HG02610 (cell line): ENCODE results near the gene CCR3.
"Not testable (repeated sequence)": the region's sequence is repeated elsewhere in the genome, so short reads cannot be mapped to it uniquely, and the experiment has no call there.

Source experiments
- ATAC-seq: cut with Tn5 transposase; IDR thresholded peaks from one replicate; pipeline ENCODE4 v1.9.1; 2021; ENCODE audit warnings: mild to moderate bottlenecking, moderate library complexity; ENCODE audit not compliant: unreplicated experiment

The CCR3 gene

GRCh38 chr3:46242120-46242519 lies at the start of gene CCR3:
CCR3 (plus strand) TSS chr3:46242460; CDS start chr3:46265159, 22,699 bp downstream.
- no peak for ATAC-seq

GRCh38 chr3:46192939-46193338 lies 49.3 kb upstream of the CCR3 start:
- no peak for ATAC-seq

- ATAC-seq = no peak
Observed at GRCh38 chr3:46193436-46193835, 48.8 kb upstream of the CCR3 start.

- no peak for ATAC-seq
Observed at GRCh38 chr3:46194868-46195553, 47.2 kb upstream of the CCR3 start.

GRCh38 chr3:46196261-46196957 lies 45.9 kb upstream of the CCR3 start:
- no peak for ATAC-seq

GRCh38 chr3:46200211-46200610 lies 42.0 kb upstream of the CCR3 start:
- ATAC-seq = no peak

GRCh38 chr3:46200790-46201189 lies 41.5 kb upstream of the CCR3 start:
- no peak for ATAC-seq

GRCh38 chr3:46202535-46202934 lies 39.7 kb upstream of the CCR3 start:
- ATAC-seq = no peak

- ATAC-seq = no peak
Observed at GRCh38 chr3:46203681-46204080, 38.6 kb upstream of the CCR3 start.

GRCh38 chr3:46205286-46205960 lies 36.8 kb upstream of the CCR3 start:
- no peak for ATAC-seq

GRCh38 chr3:46206282-46207015 lies 35.8 kb upstream of the CCR3 start:
- no peak for ATAC-seq

- not testable (repeated sequence) for ATAC-seq
Observed at GRCh38 chr3:46207514-46207913, 34.7 kb upstream of the CCR3 start.

GRCh38 chr3:46208167-46208704 lies 34.0 kb upstream of the CCR3 start, which contains the start of gene CCR1:
CCR1 (minus strand) TSS chr3:46208313; CDS start chr3:46204313, 4,000 bp downstream.
- ATAC-seq = peak; percentile 59

GRCh38 chr3:46209053-46209452 lies 33.2 kb upstream of the CCR3 start:
- ATAC-seq = no peak

GRCh38 chr3:46209746-46210470 lies 32.4 kb upstream of the CCR3 start:
- ATAC-seq = no peak

- ATAC-seq = no peak
Observed at GRCh38 chr3:46212101-46212500, 30.2 kb upstream of the CCR3 start.

- ATAC-seq = no peak
Observed at GRCh38 chr3:46213201-46213600, 29.1 kb upstream of the CCR3 start.

GRCh38 chr3:46214751-46215352 lies 27.4 kb upstream of the CCR3 start:
- ATAC-seq = no peak

GRCh38 chr3:46215810-46216414 lies 26.3 kb upstream of the CCR3 start:
- ATAC-seq = no peak
